K562 (cell line): Measurements from ENCODE around the gene COQ10B. TPM values are rescaled to one million over a fixed set of nuclear protein-coding genes. Genes with fewer than 3 reads are reported as not detected.

ENCODE experiments used
- ARID1B ChIP-seq: fragments of 450-650 bp; IDR thresholded peaks from 2 replicates; pipeline ENCODE4 v1.6.1; 2016; ENCODE audit warnings: antibody characterized with exemption, mild to moderate bottlenecking, inconsistent platforms
- ATF3 ChIP-seq, 2 experiments: fragments of 450-650 bp in 1 of 2; sonication (generic) in 1 of 2; formaldehyde crosslinking in 1 of 2; IDR thresholded peaks in 1 of 2; conservative IDR thresholded peaks in 1 of 2; 2 replicates each; pipeline versions ENCODE4 v1.6.1 to v1.8.1; 2016 to 2023; ENCODE audit warnings: mild to moderate bottlenecking in 2 of 2, moderate library complexity in 2 of 2, inconsistent platforms in 1 of 2, missing genetic modification reagents in 1 of 2
- DACH1 ChIP-seq: fragments of 450-650 bp; IDR thresholded peaks from 2 replicates; pipeline ENCODE4 v1.6.1; 2018; ENCODE audit not compliant: partially characterized antibody
- ELK3 ChIP-seq: fragments of 450-650 bp; formaldehyde crosslinking; IDR thresholded peaks from 2 replicates; pipeline ENCODE4 v1.4.0; 2020; ENCODE audit warnings: mild to moderate bottlenecking
- GABPB2 ChIP-seq: fragments of 250-450 bp; sonication (Bioruptor Pico); conservative IDR thresholded peaks from 2 replicates; pipeline ENCODE4 v1.5.1; 2021; ENCODE audit warnings: mild to moderate bottlenecking
- GTF2E2 ChIP-seq: fragments of 200-800 bp; sonication (Bioruptor generic); IDR thresholded peaks from 2 replicates; pipeline ENCODE4 v1.6.1; 2016; ENCODE audit warnings: missing genetic modification characterization, missing compliant biosample characterization
- GTF2F1 ChIP-seq: IDR thresholded peaks from 2 replicates; pipeline ENCODE4 v1.6.1; 2011; ENCODE audit warnings: low read depth, low read length, improper control_type of control experiment
- HIVEP1 ChIP-seq: fragments of 250-450 bp; sonication (Bioruptor Pico); IDR thresholded peaks from 2 replicates; pipeline ENCODE4 v1.4.0; 2020; ENCODE audit warnings: mild to moderate bottlenecking
- IRF2 ChIP-seq: sonication (generic); formaldehyde crosslinking; IDR thresholded peaks from 2 replicates; pipeline ENCODE4 v1.8.1; 2022; ENCODE audit warnings: mild to moderate bottlenecking, missing genetic modification reagents
- MITF ChIP-seq: IDR thresholded peaks from 2 replicates; pipeline ENCODE4 v1.6.1; 2014; ENCODE audit warnings: antibody characterized with exemption
- NBN ChIP-seq: fragments of 450-650 bp; IDR thresholded peaks from 2 replicates; pipeline ENCODE4 v1.6.1; 2016; ENCODE audit warnings: low read depth, mild to moderate bottlenecking
- NFIX ChIP-seq: fragments of 250-450 bp; sonication (Bioruptor Pico); IDR thresholded peaks from 2 replicates; pipeline ENCODE4 v1.4.0; 2020; ENCODE audit warnings: low read depth, mild to moderate bottlenecking, moderate library complexity
- SIN3A ChIP-seq, 2 experiments: fragments of 150-350 bp in 1 of 2; IDR thresholded peaks; 2 replicates each; pipeline ENCODE4 v1.6.1; 2011 to 2016; ENCODE audit warnings: borderline replicate concordance in 2 of 2, low read depth in 2 of 2, low read length in 2 of 2, mild to moderate bottlenecking in 2 of 2, moderate library complexity in 2 of 2; ENCODE audit not compliant: control insufficient read depth in 1 of 2
- SMARCE1 ChIP-seq: fragments of 450-650 bp; IDR thresholded peaks from 2 replicates; pipeline ENCODE4 v1.7.1; 2016; ENCODE audit warnings: mild to moderate bottlenecking
- SOX6 ChIP-seq: fragments of 450-650 bp; IDR thresholded peaks from 2 replicates; pipeline ENCODE4 v1.6.1; 2014; ENCODE audit warnings: mild to moderate bottlenecking
- SP1 ChIP-seq: sonication (generic); formaldehyde crosslinking; IDR thresholded peaks from 2 replicates; pipeline ENCODE4 v1.8.1; 2022; ENCODE audit warnings: mild to moderate bottlenecking, missing genetic modification reagents
- ZBTB33 ChIP-seq: sonication (generic); formaldehyde crosslinking; IDR thresholded peaks from 2 replicates; pipeline ENCODE4 v1.8.1; 2023; ENCODE audit warnings: mild to moderate bottlenecking, missing genetic modification reagents
- ZNF280B ChIP-seq: fragments of 250-450 bp; sonication (Bioruptor Pico); IDR thresholded peaks from 2 replicates; pipeline ENCODE4 v1.5.1; 2021; ENCODE audit warnings: mild to moderate bottlenecking
- ZNF75A ChIP-seq: fragments of 450-650 bp; formaldehyde crosslinking; IDR thresholded peaks from 2 replicates; pipeline ENCODE4 v1.4.0; 2020; ENCODE audit warnings: mild to moderate bottlenecking
- ZNF780A ChIP-seq: fragments of 250-450 bp; sonication (Bioruptor Pico); IDR thresholded peaks from 2 replicates; pipeline ENCODE4 v1.5.0; 2021; ENCODE audit warnings: mild to moderate bottlenecking
- ZNF785 ChIP-seq: fragments of 250-450 bp; sonication (Bioruptor Pico); IDR thresholded peaks from 2 replicates; pipeline ENCODE4 v1.4.0; 2020; ENCODE audit warnings: mild to moderate bottlenecking
- polyA plus RNA-seq, 8 experiments: library from polyadenylated mRNA; depleted of rRNA in 4 of 8; stranded (reverse) in 5 of 8; unstranded in 3 of 8; fragments of >200 nt; fragmentation: Nextera tagmentation in 2 of 8; fragmentation: Illumina TruSeq in 1 of 8; extraction: Ambion mirVana in 2 of 8; extraction: Trizol in 1 of 8; gene quantifications; 2 replicates each; pipeline versions ENCODE4 v1.2.1 to v1.2.3, GENCODE V29; 2011 to 2014; ENCODE audit warnings: inconsistent platforms in 1 of 8, missing spikeins in 1 of 8
- total RNA-seq, 7 experiments: library from RNA; depleted of rRNA in 6 of 7; stranded (reverse); fragments of >200 nt in 6 of 7; fragmentation: Illumina TruSeq in 2 of 7; extraction: Trizol in 2 of 7; gene quantifications; 2 replicates each; pipeline versions ENCODE4 v1.2.1 to v1.2.3, GENCODE V29; 2011 to 2021; ENCODE audit warnings: low replicate concordance in 1 of 7

Gene COQ10B
- total and polyA plus RNA-seq, 9 of the 15 experiments (the other 6 are each of a cell fraction or from before 2014, with no cell fraction given), result 3.1 to 13.1 (median 7.7) TPM

GRCh38 chr2:197452754-197453122 lies 614 bp upstream of the COQ10B start (continued):
- TF ChIP-seq ATF3 (IDR thresholded peaks at IDR 0.05) (no peak), ATF3 (CRISPR knock-in tag; conservative IDR thresholded peaks at IDR 0.05) (no peak), SP1 (CRISPR knock-in tag) (no peak), ELK3 (CRISPR knock-in tag) (no peak), ARID1B (0 out of 2 replicates have a peak, but pooled peaks have one; percentile 6), MITF (no peak), ZNF780A (CRISPR knock-in tag) (no peak), GTF2F1 (no peak), HIVEP1 (CRISPR knock-in tag) (no peak), DACH1 (peak; percentile 34), GTF2E2 (tag) (0 out of 2 replicates have a peak, but pooled peaks have one; percentile 31), SOX6 (0 out of 2 replicates have a peak, but pooled peaks have one; percentile 17), ZNF75A (CRISPR knock-in tag) (no peak), ZBTB33 (CRISPR knock-in tag) (no peak), IRF2 (no peak), SMARCE1 (peak; percentile 45; the same call in 1 of the 2 replicates), ZNF785 (no peak), ZNF280B (no peak), SIN3A (IDR thresholded peaks at IDR 0.05; ENCODE audit: borderline replicate concordance in 2 of 2, control insufficient read depth in 1 of 2, low read depth in 2 of 2, low read length in 2 of 2) (no peak), GABPB2 (CRISPR knock-in tag) (no peak), NBN (peak; percentile 20; the same call in 1 of the 2 replicates), NFIX (CRISPR knock-in tag) (no peak)
